ENCODE data around the gene TMEM14C.

The TMEM14C gene

DNA sequence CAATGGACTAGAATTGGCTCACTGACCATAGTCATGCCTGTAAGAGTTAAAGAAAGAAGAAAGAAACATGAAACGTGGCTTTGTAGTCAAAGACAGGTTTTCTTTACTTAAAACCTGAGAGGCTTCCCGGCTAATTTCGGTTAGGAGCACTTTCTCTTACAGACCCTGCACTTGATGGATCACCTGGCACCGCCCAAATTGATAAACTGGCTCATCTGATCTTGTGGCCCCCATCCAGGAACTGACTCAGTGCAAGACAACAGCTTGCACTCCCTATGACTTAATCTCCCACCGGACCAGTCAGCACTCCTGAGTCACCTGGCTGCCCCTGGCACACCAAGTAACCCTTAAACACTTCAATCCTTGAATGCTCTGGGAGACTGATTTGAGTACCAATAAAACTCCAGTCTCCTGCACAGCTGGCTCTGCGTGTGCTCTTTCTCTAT is 37.0 kb downstream of the TMEM14C start:
- DNase-seq (ENCODE audit: low read depth), result no peak

DNA sequence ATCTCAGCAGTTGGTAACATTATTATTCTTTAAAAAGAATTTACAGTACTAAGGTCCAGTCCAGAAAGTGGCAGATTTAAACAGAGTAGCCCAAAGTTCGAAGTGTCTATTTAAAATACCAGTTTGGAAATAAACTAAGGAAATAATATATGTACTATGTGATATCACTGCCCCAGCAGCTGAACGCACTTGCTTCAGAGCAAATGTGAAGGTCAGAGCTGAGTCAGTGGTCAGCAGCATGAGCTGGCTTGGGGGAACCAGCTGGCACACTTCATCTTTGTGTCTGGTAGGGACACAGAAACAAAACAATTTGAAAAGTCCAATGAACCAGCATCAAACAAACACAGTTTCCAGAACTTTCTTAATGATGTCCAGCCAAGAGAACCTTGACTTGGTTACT is 40.1 kb downstream of the TMEM14C start:
- no peak for DNase-seq (ENCODE audit: low read depth)

DNA sequence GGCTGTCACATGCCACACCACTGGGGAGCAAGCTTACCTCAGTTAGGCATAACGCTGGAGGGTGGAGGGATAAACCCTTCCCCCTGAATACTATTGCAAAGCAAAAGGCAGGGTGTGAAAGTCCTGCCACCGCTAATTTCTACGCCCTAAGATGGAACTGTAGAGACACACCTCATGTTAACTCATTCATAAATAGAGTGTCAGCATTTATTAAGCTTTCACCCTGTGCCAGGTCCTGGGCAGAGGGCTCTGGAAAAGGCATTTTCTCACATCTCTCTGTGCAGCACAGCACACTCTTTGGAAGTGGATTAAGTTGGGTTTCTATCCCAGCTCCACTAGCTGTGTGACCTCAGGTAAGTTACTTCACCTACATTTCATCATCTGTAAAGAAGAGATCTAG is 46.5 kb downstream of the TMEM14C start:
- DNase-seq (ENCODE audit: low read depth), result no peak

DNA sequence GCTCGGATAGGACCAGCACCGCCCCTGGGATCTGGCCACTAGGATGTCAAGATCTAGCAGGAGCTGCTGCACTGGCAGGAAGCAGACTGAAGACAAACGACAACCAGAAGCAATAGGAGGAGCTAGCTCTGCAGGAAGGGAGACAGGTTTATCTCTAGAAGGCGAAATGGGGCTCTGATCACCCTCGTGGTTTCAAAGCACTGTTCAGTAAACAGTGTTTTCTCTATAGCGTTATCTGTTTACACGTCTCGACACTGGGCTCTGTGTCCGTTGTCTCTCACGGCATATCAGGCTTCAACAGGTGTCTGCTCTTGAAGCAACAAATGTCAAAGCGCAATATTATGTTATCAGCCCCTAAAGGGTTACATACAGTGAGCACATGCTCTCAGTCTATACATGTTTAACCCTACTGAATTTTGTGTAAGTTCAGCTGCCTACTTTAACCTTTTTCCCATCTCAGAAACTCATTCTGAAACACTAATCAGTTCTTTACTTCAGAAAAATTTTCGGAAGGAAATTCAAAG is 48.6 kb downstream of the TMEM14C start:
- no peak for DNase-seq (ENCODE audit: low read depth)

DNA sequence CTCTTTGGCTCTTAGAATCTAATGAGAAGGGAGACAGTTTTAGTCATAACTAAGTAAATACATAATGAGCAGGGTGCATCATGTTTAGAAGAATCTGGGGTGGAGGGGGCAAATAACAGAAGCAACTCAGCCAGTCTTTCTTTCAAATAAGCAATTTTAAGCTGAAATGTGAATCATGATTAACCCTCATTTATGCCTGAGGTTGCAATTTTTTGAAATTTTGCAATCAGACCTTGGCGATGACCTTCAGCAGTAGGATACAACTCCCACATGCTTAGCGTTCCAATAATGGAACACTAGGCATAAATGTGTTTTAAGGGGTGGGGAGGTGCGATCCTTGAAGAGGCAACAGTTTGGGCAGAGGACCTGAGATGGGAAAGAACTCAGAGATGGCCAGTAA is 55.4 kb downstream of the TMEM14C start:
- no peak for DNase-seq (ENCODE audit: low read depth)

DNA sequence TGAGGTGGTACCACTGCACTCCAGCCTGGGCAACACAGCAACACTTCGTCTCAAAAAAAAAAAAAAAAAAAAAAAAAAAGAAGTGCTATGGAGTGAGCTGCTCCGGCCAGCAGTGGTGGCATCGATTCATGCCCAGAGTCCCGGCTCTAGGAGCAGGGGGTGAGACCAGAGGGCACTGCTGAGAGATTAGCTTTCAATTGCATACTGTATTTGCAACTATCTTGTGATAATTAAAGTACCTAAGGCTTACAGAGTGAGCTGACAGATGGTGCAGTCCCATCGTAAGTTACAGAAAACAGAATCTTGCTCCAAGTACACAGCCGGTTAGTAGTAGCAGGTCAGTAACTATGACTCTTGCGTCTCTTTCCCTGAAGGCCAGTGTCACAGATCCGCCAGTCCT is 56.2 kb downstream of the TMEM14C start:
- DNase-seq (ENCODE audit: low read depth), result no peak
